ENCODE measurements around the gene TVP23A. TPM values are rescaled to one million over a fixed set of nuclear protein-coding genes. Genes with fewer than 3 reads are reported as not detected.
"Not testable (repeated sequence)": the region's sequence is repeated elsewhere in the genome, so short reads cannot be mapped to it uniquely, and the experiment has no call there.

TVP23A gene
- total and polyA plus RNA-seq, 8 donors = 0.15 to 4.4 (median 0.34) TPM; not detected in 4

DNA sequence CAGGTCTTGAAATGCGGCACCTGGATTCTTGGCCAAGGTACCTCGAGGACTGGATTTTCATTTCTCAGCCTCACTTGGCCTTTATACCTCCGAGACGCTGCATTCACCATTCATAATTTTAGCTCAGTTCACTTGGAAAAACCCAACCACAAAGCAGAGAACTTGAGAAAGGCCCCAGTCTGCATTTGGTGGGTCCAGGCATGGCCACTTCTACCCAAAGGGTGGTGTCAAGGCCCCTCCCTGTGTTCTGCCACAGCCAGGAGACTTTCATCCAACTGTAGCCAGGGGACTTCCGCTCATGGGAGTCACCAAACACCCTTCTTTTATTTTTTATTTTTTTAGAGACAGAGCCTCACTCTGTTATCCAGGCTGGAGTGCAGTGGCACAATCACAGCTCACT is 14.7 kb upstream of the TVP23A start:
- intact Hi-C loops (cut with DNase I; ENCODE audit: low total_unique reads) = no loop called here
- Histone ChIP-seq H3K4me1 (peaks cover 13 to 19% (median 15%) of the 10 kb centered on the region in 4 donors), H3K4me3 (no peak overlapping the region), H3K36me3 (no peaks in the 10 kb centered on the region), H3K9me3 (no peaks in the 10 kb centered on the region), H3K27ac (no peak overlapping the region), H3K27me3 (no peaks in the 10 kb centered on the region)
- no peak for TF ChIP-seq EP300 (IDR thresholded peaks at IDR 0.05)
- TF ChIP-seq POLR2A (IDR thresholded peaks at IDR 0.05) = no peak
- TF ChIP-seq, protein P1, sequence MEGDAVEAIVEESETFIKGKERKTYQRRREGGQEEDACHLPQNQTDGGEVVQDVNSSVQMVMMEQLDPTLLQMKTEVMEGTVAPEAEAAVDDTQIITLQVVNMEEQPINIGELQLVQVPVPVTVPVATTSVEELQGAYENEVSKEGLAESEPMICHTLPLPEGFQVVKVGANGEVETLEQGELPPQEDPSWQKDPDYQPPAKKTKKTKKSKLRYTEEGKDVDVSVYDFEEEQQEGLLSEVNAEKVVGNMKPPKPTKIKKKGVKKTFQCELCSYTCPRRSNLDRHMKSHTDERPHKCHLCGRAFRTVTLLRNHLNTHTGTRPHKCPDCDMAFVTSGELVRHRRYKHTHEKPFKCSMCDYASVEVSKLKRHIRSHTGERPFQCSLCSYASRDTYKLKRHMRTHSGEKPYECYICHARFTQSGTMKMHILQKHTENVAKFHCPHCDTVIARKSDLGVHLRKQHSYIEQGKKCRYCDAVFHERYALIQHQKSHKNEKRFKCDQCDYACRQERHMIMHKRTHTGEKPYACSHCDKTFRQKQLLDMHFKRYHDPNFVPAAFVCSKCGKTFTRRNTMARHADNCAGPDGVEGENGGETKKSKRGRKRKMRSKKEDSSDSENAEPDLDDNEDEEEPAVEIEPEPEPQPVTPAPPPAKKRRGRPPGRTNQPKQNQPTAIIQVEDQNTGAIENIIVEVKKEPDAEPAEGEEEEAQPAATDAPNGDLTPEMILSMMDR (IDR thresholded peaks at IDR 0.05) = no peak
- no peak for TF ChIP-seq POLR2AphosphoS5 (IDR thresholded peaks at IDR 0.05)
- DNase-seq = no peak
- WGBS, 5 donors = 91 to 96% (median 93%) methylated on average over 5 of the region's 5 CpGs

DNA sequence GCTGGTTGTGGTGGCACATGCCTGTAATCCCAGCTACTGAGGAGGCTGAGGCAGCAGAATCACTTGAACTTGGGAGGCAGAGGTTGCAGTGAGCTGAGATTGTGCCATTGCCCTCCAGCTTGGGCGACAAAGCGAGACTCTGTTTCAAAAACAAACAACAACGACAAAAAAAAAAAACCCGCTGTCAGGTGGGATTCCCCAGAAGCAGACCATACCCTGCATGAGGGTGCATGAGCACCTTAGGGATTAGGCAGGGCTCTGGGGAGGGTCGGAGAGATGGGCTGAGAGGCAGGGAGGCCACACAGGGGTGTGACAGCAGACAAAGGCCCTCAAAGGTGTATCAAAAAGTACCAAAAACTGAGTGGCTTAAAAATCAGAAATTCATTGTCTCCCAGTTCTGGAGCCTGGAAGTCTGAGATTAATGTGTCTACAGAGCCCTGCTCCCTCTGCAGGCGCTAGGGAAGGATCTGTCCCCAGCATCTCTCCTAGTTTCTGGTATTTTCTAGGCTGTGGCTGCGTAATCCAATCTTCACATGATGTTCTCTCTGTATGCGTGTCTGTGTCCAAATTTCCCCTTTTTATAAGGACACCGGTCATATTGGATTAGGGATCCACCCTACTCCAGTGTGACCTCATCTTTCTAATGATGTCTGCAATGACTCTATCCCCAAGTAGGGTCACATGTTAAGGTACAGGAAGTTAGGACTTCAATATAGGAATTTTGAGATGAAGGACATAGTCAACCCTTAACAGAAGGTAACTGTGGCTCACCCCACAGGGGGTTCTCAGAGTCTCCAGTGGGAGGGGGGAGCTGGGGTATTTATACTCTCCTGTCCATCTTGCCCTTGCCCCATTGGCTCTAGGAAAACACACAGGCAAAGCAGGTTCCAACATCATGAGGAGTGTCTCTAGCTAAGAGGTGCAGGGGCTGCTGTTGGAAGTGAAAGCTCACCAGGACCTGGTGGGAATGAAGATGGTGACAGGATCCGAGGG is 13.6 kb upstream of the TVP23A start:
- no peaks in the 10 kb centered on the region for H3K9me3 ChIP-seq
- H3K36me3 ChIP-seq = no peaks in the 10 kb centered on the region
- no peak for DNase-seq
- intact Hi-C loops (cut with DNase I; ENCODE audit: low total_unique reads) = no loop called here
- TF ChIP-seq POLR2AphosphoS5 (IDR thresholded peaks at IDR 0.05) (no peak), EP300 (IDR thresholded peaks at IDR 0.05) (no peak), POLR2A (IDR thresholded peaks at IDR 0.05) (no peak)
- TF ChIP-seq, protein P1 (IDR thresholded peaks at IDR 0.05) = no peak
- H3K27ac ChIP-seq = no peak overlapping the region
- H3K27me3 ChIP-seq = no peaks in the 10 kb centered on the region
- 83 to 90% (median 86%) methylated on average over 10 of the region's 10 CpGs for WGBS, 5 donors
- peaks cover 24 to 30% (median 26%) of the 10 kb centered on the region in 4 donors for H3K4me1 ChIP-seq
- no peak overlapping the region for H3K4me3 ChIP-seq

DNA sequence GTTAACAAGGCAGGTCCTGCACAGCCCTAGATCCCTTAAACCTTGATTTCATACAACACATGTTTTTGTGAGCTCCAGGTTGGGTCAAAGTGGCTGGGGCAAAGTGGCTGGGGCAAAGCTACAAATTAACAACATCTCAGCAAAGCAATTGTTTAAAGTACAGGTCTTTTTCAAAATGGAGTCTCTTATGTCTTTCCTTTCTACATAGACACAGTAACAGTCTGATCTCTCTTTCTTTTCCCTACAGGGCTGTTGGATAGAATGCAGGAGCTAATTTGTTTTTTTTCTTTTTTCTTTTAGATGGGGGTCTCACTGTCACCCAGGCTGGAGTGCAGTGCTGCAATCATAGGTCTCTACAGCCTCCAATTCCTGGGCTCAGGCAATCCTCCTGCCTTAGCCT is 11.6 kb upstream of the TVP23A start:
- intact Hi-C loops (cut with DNase I; ENCODE audit: low total_unique reads); H3K4me3 ChIP-seq; H3K36me3 ChIP-seq; DNase-seq; H3K27me3 ChIP-seq; H3K9me3 ChIP-seq: not testable (repeated sequence)
- H3K27ac ChIP-seq = peak overlapping the region in 3 of 5 donors; percentile 89 to 95 (median 90)
- peaks cover 28 to 49% (median 40%) of the 10 kb centered on the region in 4 donors for H3K4me1 ChIP-seq

DNA sequence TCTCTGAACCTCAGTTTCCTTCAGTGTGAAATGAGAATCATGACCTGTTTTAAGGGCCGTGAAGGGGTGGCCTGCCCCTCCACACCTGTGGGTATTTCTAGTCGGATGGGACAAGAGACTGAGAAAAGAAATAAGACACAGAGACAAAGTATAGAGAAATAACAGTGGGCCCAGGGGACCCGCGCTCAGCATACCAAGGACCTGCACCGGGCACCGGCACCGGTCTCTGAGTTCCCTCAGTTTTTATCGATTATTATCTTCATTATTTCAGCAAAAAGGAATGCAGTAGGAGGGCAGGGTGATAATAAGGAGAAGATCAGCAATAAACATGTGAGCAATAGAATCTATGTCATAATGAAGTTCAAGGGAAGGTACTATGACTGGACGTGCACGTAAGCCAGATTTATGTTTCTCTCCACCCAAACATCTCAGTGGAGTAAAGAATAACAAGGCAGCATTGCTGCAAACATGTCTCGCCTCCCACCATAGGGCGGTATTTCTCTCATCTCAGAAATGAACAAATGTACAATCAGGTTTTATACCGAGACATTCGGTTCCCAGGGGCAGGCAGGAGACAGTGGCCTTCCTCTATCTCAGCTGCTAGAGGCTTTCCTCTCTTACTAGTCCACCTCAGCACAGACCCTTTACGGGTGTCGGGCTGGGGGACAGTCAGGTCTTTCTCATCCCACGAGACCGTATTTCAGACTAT is 10.9 kb upstream of the TVP23A start:
- H3K27me3 ChIP-seq; H3K4me3 ChIP-seq; DNase-seq; intact Hi-C loops (cut with DNase I; ENCODE audit: low total_unique reads); H3K9me3 ChIP-seq; H3K36me3 ChIP-seq: not testable (repeated sequence)
- Histone ChIP-seq H3K4me1 (peaks cover 31 to 52% (median 46%) of the 10 kb centered on the region in 4 donors), H3K27ac (peak overlapping the region; percentile 81 to 95 (median 89))
- WGBS, 5 donors = 37 to 49% (median 43%) methylated on average over 18 of the region's 18 CpGs

DNA sequence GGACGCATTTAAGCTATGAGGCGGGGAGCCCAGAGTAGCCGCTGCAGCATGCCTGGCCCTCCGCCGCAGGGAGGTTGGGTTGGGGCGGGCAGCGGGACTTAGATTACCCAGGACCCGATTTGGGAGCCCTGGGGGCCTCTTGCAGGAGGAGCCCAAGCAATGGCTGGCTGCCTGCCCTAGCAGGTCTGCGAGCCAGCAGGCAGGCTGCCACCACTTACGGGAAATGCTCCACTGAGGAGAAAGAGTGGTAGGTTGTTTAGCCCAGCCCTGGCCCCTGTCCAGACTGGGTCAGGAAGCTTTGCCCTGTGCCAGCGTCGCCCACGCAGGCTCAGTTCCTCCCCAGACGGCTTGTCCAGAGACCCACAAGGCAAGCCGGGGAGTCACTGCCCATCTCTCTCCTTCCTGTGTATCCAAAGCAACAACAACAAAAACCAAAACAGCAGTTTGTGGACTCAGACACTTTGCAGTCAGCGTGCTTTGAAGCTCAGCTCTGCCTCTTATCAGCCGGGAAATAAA is 10.3 kb upstream of the TVP23A start:
- DNase-seq = peak; percentile 92 to 97
- Histone ChIP-seq H3K27me3 (no peaks in the 10 kb centered on the region), H3K36me3 (no peaks in the 10 kb centered on the region), H3K9me3 (no peaks in the 10 kb centered on the region), H3K27ac (peak overlapping the region; percentile 81 to 95 (median 89)), H3K4me3 (peak overlapping the region in 2 of 4 donors; percentile 7 to 16), H3K4me1 (peaks cover 34 to 54% (median 48%) of the 10 kb centered on the region in 4 donors)
- 3 to 8% (median 7%) methylated on average over 8 to 17 of the region's 17 CpGs for WGBS, 5 donors
- intact Hi-C loops (cut with DNase I; ENCODE audit: low total_unique reads) = no loop called here
- TF ChIP-seq EP300 (IDR thresholded peaks at IDR 0.05) (peak; percentile 79), POLR2AphosphoS5 (IDR thresholded peaks at IDR 0.05) (peak; percentile 78 to 97 (median 85)), POLR2A (IDR thresholded peaks at IDR 0.05) (no peak)
- TF ChIP-seq, protein P1 (IDR thresholded peaks at IDR 0.05) = no peak

Measured in stomach (tissue), 9 donors.